ENCODE results near the gene CDHR3.

CDHR3 gene

GRCh38 chr7:105931179-105931578, 31.9 kb upstream of the CDHR3 start:
- Histone ChIP-seq H2AFZ (ENCODE audit: low read length) (no peak overlapping the region), H2BK15ac (ENCODE audit: low read length) (no peak overlapping the region)
- no CpG with 5 or more reads among the region's 4 CpGs for WGBS, 2 donors (ENCODE audit: extremely low coverage in 2 of 2, insufficient read length in 2 of 2, insufficient replicate concordance in 1 of 2)

GRCh38 chr7:105932835-105933477, 30.1 kb upstream of the CDHR3 start:
- Histone ChIP-seq H2AFZ (ENCODE audit: low read length) (no peak overlapping the region), H2BK120ac (ENCODE audit: low read depth, low read length) (no peak overlapping the region), H3K14ac (ENCODE audit: low read length) (no peak overlapping the region), H3K4me1 (ENCODE audit: control insufficient read depth in 2 of 2, insufficient read depth in 1 of 2, low read depth in 1 of 2, low read length in 2 of 2) (peaks cover 0 to 8% of the 10 kb centered on the region in 2 donors), H4K91ac (ENCODE audit: low read depth, low read length, poor library complexity) (no peak overlapping the region), H3K36me3 (replicated peaks in 1 of 2; ENCODE audit: control insufficient read depth in 2 of 2, insufficient read depth in 2 of 2, low read length in 2 of 2) (no peaks in the 10 kb centered on the region), H3K4me3 (ENCODE audit: low read length in 2 of 2) (no peak overlapping the region), H3K9ac (ENCODE audit: low read depth, low read length, poor library complexity) (no peak overlapping the region), H3K4ac (ENCODE audit: low read length) (no peak overlapping the region), H3K27me3 (ENCODE audit: control insufficient read depth in 3 of 3, insufficient read depth in 3 of 3, low read depth in 1 of 3, low read length in 3 of 3) (no peaks in the 10 kb centered on the region), H3K9me3 (replicated peaks in 1 of 2; ENCODE audit: control insufficient read depth in 2 of 2, insufficient read depth in 1 of 2, low read depth in 1 of 2, low read length in 2 of 2) (no peaks in the 10 kb centered on the region), H4K8ac (ENCODE audit: low read depth, low read length) (no peak overlapping the region), H3K18ac (ENCODE audit: low read length) (no peak overlapping the region), H2BK5ac (ENCODE audit: low read length) (no peak overlapping the region), H2BK12ac (ENCODE audit: low read length) (no peak overlapping the region), H2BK15ac (ENCODE audit: low read length) (no peak overlapping the region), H3K27ac (replicated peaks; ENCODE audit: low read length) (no peak overlapping the region), H3K79me1 (ENCODE audit: low read depth, low read length) (no peaks in the 10 kb centered on the region), H3K4me2 (ENCODE audit: insufficient read depth, low read length, poor library complexity, severe bottlenecking) (no peak overlapping the region), H3K23ac (ENCODE audit: low read depth, low read length, poor library complexity) (no peak overlapping the region), H2AK5ac (ENCODE audit: low read depth, low read length) (no peak overlapping the region)
- peak; percentile 11 for DNase-seq (ENCODE audit: low spot score)
- no CpG with 5 or more reads among the region's 8 CpGs for WGBS, 2 donors (ENCODE audit: extremely low coverage in 2 of 2, insufficient read length in 2 of 2, insufficient replicate concordance in 1 of 2)

More at GRCh38 chr7:105931179-105931578, 31.9 kb upstream of the CDHR3 start:
- Histone ChIP-seq H3K27ac (replicated peaks; ENCODE audit: low read length) (no peak overlapping the region), H3K4me3 (ENCODE audit: low read length in 2 of 2) (no peak overlapping the region), H3K23ac (ENCODE audit: low read depth, low read length, poor library complexity) (no peak overlapping the region), H3K14ac (ENCODE audit: low read length) (no peak overlapping the region), H3K27me3 (ENCODE audit: control insufficient read depth in 3 of 3, insufficient read depth in 3 of 3, low read depth in 1 of 3, low read length in 3 of 3) (no peaks in the 10 kb centered on the region), H4K8ac (ENCODE audit: low read depth, low read length) (no peak overlapping the region), H3K36me3 (replicated peaks in 1 of 2; ENCODE audit: control insufficient read depth in 2 of 2, insufficient read depth in 2 of 2, low read length in 2 of 2) (no peaks in the 10 kb centered on the region), H4K91ac (ENCODE audit: low read depth, low read length, poor library complexity) (no peak overlapping the region), H2BK12ac (ENCODE audit: low read length) (no peak overlapping the region), H2AK5ac (ENCODE audit: low read depth, low read length) (no peak overlapping the region), H3K9me3 (replicated peaks in 1 of 2; ENCODE audit: control insufficient read depth in 2 of 2, insufficient read depth in 1 of 2, low read depth in 1 of 2, low read length in 2 of 2) (peaks cover 0 to 3% of the 10 kb centered on the region in 2 donors), H2BK120ac (ENCODE audit: low read depth, low read length) (no peak overlapping the region), H2BK5ac (ENCODE audit: low read length) (no peak overlapping the region), H3K4me2 (ENCODE audit: insufficient read depth, low read length, poor library complexity, severe bottlenecking) (no peak overlapping the region), H3K18ac (ENCODE audit: low read length) (no peak overlapping the region), H3K4ac (ENCODE audit: low read length) (no peak overlapping the region), H3K9ac (ENCODE audit: low read depth, low read length, poor library complexity) (no peak overlapping the region), H3K79me1 (ENCODE audit: low read depth, low read length) (no peaks in the 10 kb centered on the region), H3K4me1 (ENCODE audit: control insufficient read depth in 2 of 2, insufficient read depth in 1 of 2, low read depth in 1 of 2, low read length in 2 of 2) (peaks cover 0 to 8% of the 10 kb centered on the region in 2 donors)
- no peak for DNase-seq (ENCODE audit: low spot score)

GRCh38 chr7:105934572-105935185, 28.4 kb upstream of the CDHR3 start:
- no peaks in the 10 kb centered on the region for H3K27me3 ChIP-seq (ENCODE audit: control insufficient read depth in 3 of 3, insufficient read depth in 3 of 3, low read depth in 1 of 3, low read length in 3 of 3)
- no peak overlapping the region for H4K91ac ChIP-seq (ENCODE audit: low read depth, low read length, poor library complexity)
- H3K9ac ChIP-seq (ENCODE audit: low read depth, low read length, poor library complexity) = no peak overlapping the region
- no peak overlapping the region for H2AK5ac ChIP-seq (ENCODE audit: low read depth, low read length)
- no peak overlapping the region for H3K4ac ChIP-seq (ENCODE audit: low read length)
- no peak overlapping the region for H2BK120ac ChIP-seq (ENCODE audit: low read depth, low read length)
- H2AFZ ChIP-seq (ENCODE audit: low read length) = no peak overlapping the region
- H3K4me2 ChIP-seq (ENCODE audit: insufficient read depth, low read length, poor library complexity, severe bottlenecking) = no peak overlapping the region
- H3K23ac ChIP-seq (ENCODE audit: low read depth, low read length, poor library complexity) = no peak overlapping the region
- H3K4me3 ChIP-seq (ENCODE audit: low read length in 2 of 2) = no peak overlapping the region
- H3K27ac ChIP-seq (replicated peaks; ENCODE audit: low read length) = no peak overlapping the region
- WGBS, 2 donors (ENCODE audit: extremely low coverage in 2 of 2, insufficient read length in 2 of 2, insufficient replicate concordance in 1 of 2) = no CpG with 5 or more reads among the region's 7 CpGs
- H3K36me3 ChIP-seq (replicated peaks in 1 of 2; ENCODE audit: control insufficient read depth in 2 of 2, insufficient read depth in 2 of 2, low read length in 2 of 2) = no peaks in the 10 kb centered on the region
- H2BK15ac ChIP-seq (ENCODE audit: low read length) = no peak overlapping the region
- H3K79me1 ChIP-seq (ENCODE audit: low read depth, low read length) = no peaks in the 10 kb centered on the region
- no peak overlapping the region for H2BK5ac ChIP-seq (ENCODE audit: low read length)
- DNase-seq (ENCODE audit: low spot score) = peak; percentile 15
- no peak overlapping the region for H3K18ac ChIP-seq (ENCODE audit: low read length)
- peaks cover 0 to 8% of the 10 kb centered on the region in 2 donors for H3K4me1 ChIP-seq (ENCODE audit: control insufficient read depth in 2 of 2, insufficient read depth in 1 of 2, low read depth in 1 of 2, low read length in 2 of 2)
- H3K14ac ChIP-seq (ENCODE audit: low read length) = no peak overlapping the region
- no peak overlapping the region for H2BK12ac ChIP-seq (ENCODE audit: low read length)
- H3K9me3 ChIP-seq (replicated peaks in 1 of 2; ENCODE audit: control insufficient read depth in 2 of 2, insufficient read depth in 1 of 2, low read depth in 1 of 2, low read length in 2 of 2) = no peaks in the 10 kb centered on the region
- H4K8ac ChIP-seq (ENCODE audit: low read depth, low read length) = no peak overlapping the region

- no peak overlapping the region for H2AFZ ChIP-seq (ENCODE audit: low read length)
- H3K36me3 ChIP-seq (replicated peaks in 1 of 2; ENCODE audit: control insufficient read depth in 2 of 2, insufficient read depth in 2 of 2, low read length in 2 of 2) = no peaks in the 10 kb centered on the region
- H3K9ac ChIP-seq (ENCODE audit: low read depth, low read length, poor library complexity) = no peak overlapping the region
- H3K18ac ChIP-seq (ENCODE audit: low read length) = no peak overlapping the region
- H2BK120ac ChIP-seq (ENCODE audit: low read depth, low read length) = no peak overlapping the region
- no peak overlapping the region for H2AK5ac ChIP-seq (ENCODE audit: low read depth, low read length)
- H3K14ac ChIP-seq (ENCODE audit: low read length) = no peak overlapping the region
- H2BK5ac ChIP-seq (ENCODE audit: low read length) = no peak overlapping the region
- no peak overlapping the region for H2BK15ac ChIP-seq (ENCODE audit: low read length)
- H3K27me3 ChIP-seq (ENCODE audit: control insufficient read depth in 3 of 3, insufficient read depth in 3 of 3, low read depth in 1 of 3, low read length in 3 of 3) = no peaks in the 10 kb centered on the region
- no peaks in the 10 kb centered on the region for H3K79me1 ChIP-seq (ENCODE audit: low read depth, low read length)
- DNase-seq (ENCODE audit: low spot score) = no peak
- H3K27ac ChIP-seq (replicated peaks; ENCODE audit: low read length) = no peak overlapping the region
- no peak overlapping the region for H4K8ac ChIP-seq (ENCODE audit: low read depth, low read length)
- H4K91ac ChIP-seq (ENCODE audit: low read depth, low read length, poor library complexity) = no peak overlapping the region
- no peak overlapping the region for H3K4me2 ChIP-seq (ENCODE audit: insufficient read depth, low read length, poor library complexity, severe bottlenecking)
- no peak overlapping the region for H3K4me3 ChIP-seq (ENCODE audit: low read length in 2 of 2)
- no peaks in the 10 kb centered on the region for H3K9me3 ChIP-seq (replicated peaks in 1 of 2; ENCODE audit: control insufficient read depth in 2 of 2, insufficient read depth in 1 of 2, low read depth in 1 of 2, low read length in 2 of 2)
- peaks cover 0 to 8% of the 10 kb centered on the region in 2 donors for H3K4me1 ChIP-seq (ENCODE audit: control insufficient read depth in 2 of 2, insufficient read depth in 1 of 2, low read depth in 1 of 2, low read length in 2 of 2)
- no peak overlapping the region for H3K23ac ChIP-seq (ENCODE audit: low read depth, low read length, poor library complexity)
- no peak overlapping the region for H3K4ac ChIP-seq (ENCODE audit: low read length)
- WGBS, 2 donors (ENCODE audit: extremely low coverage in 2 of 2, insufficient read length in 2 of 2, insufficient replicate concordance in 1 of 2) = no CpG with 5 or more reads among the region's 5 CpGs
- no peak overlapping the region for H2BK12ac ChIP-seq (ENCODE audit: low read length)
Measured at GRCh38 chr7:105935250-105935649, 27.8 kb upstream of the CDHR3 start.
